SK-N-SH (cell line): ENCODE measurements around the gene TSPAN31. TPM values are rescaled to one million over a fixed set of nuclear protein-coding genes. Genes with fewer than 3 reads are reported as not detected.

ENCODE experiments used
- CTCF ChIA-PET: fragments of 300-600, 350-600 bp; formaldehyde crosslinking; extraction: SDS; loops from one replicate; lab custom pipeline; 2021; lab: Yijun Ruan, JAX
- POLR2A ChIA-PET: fragments of 350-600 bp; sonication (Branson Sonifier 250); formaldehyde crosslinking; extraction: SDS; loops from one replicate; lab custom pipeline; 2020; ENCODE audit warnings: antibody characterized with exemption, inconsistent platforms; lab: Yijun Ruan, JAX
- DNase-seq: peaks from one replicate; pipeline ENCODE4 v3.0.0; 2012
- H2AFZ ChIP-seq: fragments of 200-600 bp; sonication (generic); 2 replicates; pipeline ENCODE4 v1.8.1; 2016; ENCODE audit warnings: antibody characterized with exemption, mild to moderate bottlenecking, low read depth
- H3F3A ChIP-seq: fragments of 200-600 bp; sonication (generic); replicated peaks from 2 replicates; pipeline ENCODE3; 2016; ENCODE audit warnings: antibody characterized with exemption, mild to moderate bottlenecking; ENCODE audit not compliant: insufficient read depth
- H3K27ac ChIP-seq, 2 experiments: fragments of 200-500 bp in 1 of 2; fragments of 200-600 bp in 1 of 2; sonication (Bioruptor generic) in 1 of 2; sonication (generic), shearing (Covaris generic) in 1 of 2; 2 replicates each; pipeline versions ENCODE4 v1.5.1 to v1.6.1; 2014 to 2016; ENCODE audit warnings: low read depth in 2 of 2, inconsistent platforms in 1 of 2, low read length in 1 of 2, mild to moderate bottlenecking in 1 of 2, mixed read lengths in 1 of 2
- H3K27me3 ChIP-seq: fragments of 200-600 bp; sonication (generic), shearing (Covaris generic); 2 replicates; pipeline ENCODE4 v1.6.1; 2016; ENCODE audit warnings: mixed run types; ENCODE audit not compliant: insufficient read depth
- H3K36me3 ChIP-seq, 2 experiments: fragments of 200-500 bp in 1 of 2; fragments of 200-600 bp in 1 of 2; sonication (Bioruptor generic) in 1 of 2; sonication (generic) in 1 of 2; replicated peaks in 1 of 2; 2 replicates each; pipeline versions ENCODE3 to v1.5.1; 2014 to 2016; ENCODE audit warnings: low read length in 1 of 2, mild to moderate bottlenecking in 1 of 2; ENCODE audit not compliant: insufficient read depth in 2 of 2, control insufficient read depth in 1 of 2
- H3K4me1 ChIP-seq, 2 experiments: fragments of 200-500 bp in 1 of 2; fragments of 200-600 bp in 1 of 2; sonication (Bioruptor generic) in 1 of 2; sonication (generic), shearing (Covaris generic) in 1 of 2; 2 replicates each; pipeline versions ENCODE4 v1.5.1 to v1.6.1; 2014 to 2016; ENCODE audit warnings: low read depth in 1 of 2, low read length in 1 of 2, mixed run types in 1 of 2; ENCODE audit not compliant: insufficient read depth in 2 of 2, control insufficient read depth in 1 of 2
- H3K4me2 ChIP-seq: fragments of 200-600 bp; sonication (generic), shearing (Covaris generic); 2 replicates; pipeline ENCODE4 v1.6.1; 2017; ENCODE audit warnings: mixed run types
- H3K4me3 ChIP-seq, 2 experiments: fragments of 200-500 bp in 1 of 2; fragments of 200-600 bp in 1 of 2; sonication (Bioruptor generic) in 1 of 2; sonication (generic), shearing (Covaris generic) in 1 of 2; 2 replicates each; pipeline versions ENCODE4 v1.5.1 to v1.8.1; 2014 to 2016; ENCODE audit warnings: low read depth in 2 of 2, inconsistent platforms in 1 of 2, low read length in 1 of 2, mild to moderate bottlenecking in 1 of 2, mixed read lengths in 1 of 2, moderate library complexity in 1 of 2
- H3K79me2 ChIP-seq: fragments of 200-600 bp; sonication (generic); 2 replicates; pipeline ENCODE4 v1.8.1; 2017; ENCODE audit warnings: mild to moderate bottlenecking; ENCODE audit not compliant: insufficient read depth
- H3K9ac ChIP-seq: fragments of 200-600 bp; sonication (generic); 2 replicates; pipeline ENCODE4 v1.6.1; 2017; ENCODE audit warnings: mixed run types
- H3K9me2 ChIP-seq: fragments of 200-600 bp; sonication (generic); 2 replicates; pipeline ENCODE4 v1.6.1; 2017; ENCODE audit warnings: mixed run types
- H3K9me3 ChIP-seq: fragments of 200-600 bp; sonication (generic); 2 replicates; pipeline ENCODE4 v1.6.1; 2017; ENCODE audit warnings: mixed run types, mild to moderate bottlenecking, moderate library complexity
- H4K20me1 ChIP-seq: fragments of 200-600 bp; sonication (generic); 2 replicates; pipeline ENCODE4 v1.6.1; 2017; ENCODE audit warnings: mild to moderate bottlenecking, mixed run types; ENCODE audit not compliant: insufficient read depth
- CHD2 ChIP-seq: fragments of 150-350 bp; IDR thresholded peaks from 2 replicates; pipeline ENCODE4 v1.6.1; 2018; ENCODE audit warnings: low read length; ENCODE audit not compliant: partially characterized antibody
- EP300 ChIP-seq, 2 experiments: IDR thresholded peaks; 2 replicates each; pipeline versions ENCODE4 v1.4.0 to v1.6.1; 2012; ENCODE audit warnings: borderline replicate concordance in 1 of 2, low read depth in 1 of 2, low read length in 1 of 2
- GATA2 ChIP-seq: sonication (generic); formaldehyde crosslinking; IDR thresholded peaks from 2 replicates; pipeline ENCODE4 v1.5.0; 2020; ENCODE audit warnings: mild to moderate bottlenecking, missing genetic modification reagents
- MAX ChIP-seq: IDR thresholded peaks from 2 replicates; pipeline ENCODE4 v1.4.0; 2012; ENCODE audit warnings: low read depth
- NRF1 ChIP-seq: IDR thresholded peaks from 2 replicates; pipeline ENCODE4 v1.6.1; 2012; ENCODE audit warnings: low read depth, mild to moderate bottlenecking, low read length
- RAD21 ChIP-seq: IDR thresholded peaks from 2 replicates; pipeline ENCODE4 v1.6.1; 2012; ENCODE audit warnings: mild to moderate bottlenecking, low read length
- RFX5 ChIP-seq: IDR thresholded peaks from 2 replicates; pipeline ENCODE4 v1.6.1; 2012; ENCODE audit warnings: mild to moderate bottlenecking, improper control_type of control experiment, low read length
- RXRA ChIP-seq: IDR thresholded peaks from 2 replicates; pipeline ENCODE4 v1.4.0; 2012; ENCODE audit warnings: low read depth, mild to moderate bottlenecking, borderline replicate concordance
- YY1 ChIP-seq: IDR thresholded peaks from 2 replicates; pipeline ENCODE4 v1.4.0; 2012; ENCODE audit warnings: low read depth, mild to moderate bottlenecking
- ZBTB33 ChIP-seq: IDR thresholded peaks from 2 replicates; pipeline ENCODE4 v1.4.0; 2012; ENCODE audit warnings: low read depth, borderline replicate concordance
- WGBS: methylation state at CpG from one replicate; pipeline ENCODE4 v1.1.6; 2017; ENCODE audit warnings: low lambda C conversion rate; 5-methylcytosine and 5-hydroxymethylcytosine counted together
- polyA plus RNA-seq, 3 experiments: library from polyadenylated mRNA; depleted of rRNA; stranded (reverse); fragments of >200 nt; gene quantifications; 2 replicates each; pipeline ENCODE4 v1.2.3, GENCODE V29; 2012

TSPAN31 gene
- polyA plus RNA-seq, 1 of the 3 experiments (the other 2 are of a cell fraction), result 36.8 TPM

GRCh38 chr12:57724936-57725740 is 19.7 kb upstream of the TSPAN31 start:
- Histone ChIP-seq H2AFZ (no peak overlapping the region), H3K27me3 (no peaks in the 10 kb centered on the region), H3K4me2 (no peak overlapping the region), H3K9me3 (no peaks in the 10 kb centered on the region), H3K79me2 (no peaks in the 10 kb centered on the region), H3F3A (peaks cover 18% of the 10 kb centered on the region), H4K20me1 (no peaks in the 10 kb centered on the region), H3K4me1 (peaks cover 0 to 8% of the 10 kb centered on the region in 2 experiments; a peak in 1 of 4 replicates), H3K4me3 (no peak overlapping the region), H3K9ac (no peak overlapping the region), H3K36me3 (peaks cover 3 to 23% of the 10 kb centered on the region in 2 experiments), H3K9me2 (no peaks in the 10 kb centered on the region), H3K27ac (no peak overlapping the region)
- TF ChIP-seq YY1 (no peak), RAD21 (no peak), GATA2 (CRISPR knock-in tag) (no peak), MAX (no peak)
- ChIA-PET POLR2A (interaction anchor here (0.9 to 3.6 kb wide), 3 partner anchors 11 to 114 kb away, joined by 3 to 21 read pairs (median 18); partner anchors contain the start of genes ARHGEF25 and TSPAN31), CTCF (interaction anchor here (0.7 to 9.4 kb wide), 24 partner anchors 9 to 221 kb away, joined by 3 to 133 read pairs (median 5); partner anchors contain the start of genes AGAP2, B4GALNT1, CDK4 and OS9)
- no peak for DNase-seq
- 76% methylated on average over 8 of the region's 11 CpGs for WGBS

- 19% methylated on average over 7 of the region's 10 CpGs for WGBS
- Histone ChIP-seq H3K4me1 (peaks cover 0 to 8% of the 10 kb centered on the region in 2 experiments; a peak in 1 of 4 replicates), H3K9me3 (no peaks in the 10 kb centered on the region), H3K4me3 (peak overlapping the region; percentile 76 to 79), H2AFZ (peak overlapping the region; percentile 89; the same call in 1 of the 2 replicates), H3F3A (peaks cover 18% of the 10 kb centered on the region), H3K4me2 (peak overlapping the region; percentile 85), H3K79me2 (no peaks in the 10 kb centered on the region), H3K9ac (peak overlapping the region; percentile 82; the same call in 1 of the 2 replicates), H3K27ac (no peak overlapping the region; a peak in 1 of 4 replicates), H4K20me1 (no peaks in the 10 kb centered on the region), H3K36me3 (peaks cover 3 to 22% of the 10 kb centered on the region in 2 experiments), H3K27me3 (no peaks in the 10 kb centered on the region), H3K9me2 (no peaks in the 10 kb centered on the region)
- POLR2A ChIA-PET, result interaction anchor here (0.5 to 3.6 kb wide), 4 partner anchors 10 to 115 kb away, joined by 3 to 21 read pairs (median 10); partner anchors contain the start of genes ARHGEF25 and TSPAN31
- TF ChIP-seq CHD2, result no peak
- CTCF ChIA-PET, result interaction anchor here (0.6 to 9.4 kb wide), 31 partner anchors 10 to 487 kb away, joined by 3 to 133 read pairs (median 4); partner anchors contain the start of genes AGAP2, B4GALNT1, CDK4 and EEF1AKMT3
- no peak for DNase-seq
Measured at GRCh38 chr12:57725851-57726150, 19.0 kb upstream of the TSPAN31 start.

GRCh38 chr12:57726151-57726883 is 18.5 kb upstream of the TSPAN31 start:
- CTCF ChIA-PET, result interaction anchor here (0.6 to 9.4 kb wide), 35 partner anchors 10 to 487 kb away, joined by 3 to 133 read pairs (median 4); partner anchors contain the start of genes AGAP2, B4GALNT1, CDK4 and EEF1AKMT3
- WGBS, result 8% methylated on average over 5 of the region's 79 CpGs
- TF ChIP-seq YY1 (no peak), ZBTB33 (no peak), EP300 (IDR thresholded peaks at IDR 0.05; ENCODE audit: borderline replicate concordance in 1 of 2, low read depth in 1 of 2, low read length in 1 of 2) (no peak), RXRA (no peak), RFX5 (0 out of 2 replicates have a peak, but pooled peaks have one; percentile 13), NRF1 (no peak), MAX (peak; percentile 42), CHD2 (no peak)

More at GRCh38 chr12:57726151-57726883, 18.5 kb upstream of the TSPAN31 start:
- H3K4me2 ChIP-seq, result peak overlapping the region; percentile 85
- H3K27ac ChIP-seq, result peak overlapping the region; percentile 49 to 82; a peak in 3 of 4 replicates
- H2AFZ ChIP-seq, result peak overlapping the region; percentile 89
- peaks cover 18% of the 10 kb centered on the region for H3F3A ChIP-seq
- H3K79me2 ChIP-seq, result no peaks in the 10 kb centered on the region
- H3K4me1 ChIP-seq, result peaks cover 0 to 8% of the 10 kb centered on the region in 2 experiments; a peak in 1 of 4 replicates
- peaks cover 3 to 18% of the 10 kb centered on the region in 2 experiments for H3K36me3 ChIP-seq
- POLR2A ChIA-PET, result interaction anchor here (0.5 to 3.6 kb wide), 5 partner anchors 10 to 115 kb away, joined by 3 to 21 read pairs (median 7); partner anchors contain the start of genes ARHGEF25, CDK4 and TSPAN31
- H3K9me2 ChIP-seq, result no peaks in the 10 kb centered on the region
- no peaks in the 10 kb centered on the region for H3K27me3 ChIP-seq
- H3K9ac ChIP-seq, result peak overlapping the region; percentile 82
- H4K20me1 ChIP-seq, result no peaks in the 10 kb centered on the region
- DNase-seq, result peak; percentile 96
- peak overlapping the region; percentile 76 to 79 for H3K4me3 ChIP-seq
- no peaks in the 10 kb centered on the region for H3K9me3 ChIP-seq
